Raji (cell line): ENCODE data around the gene AKR7A3.

ENCODE experiments used
- POLR2A ChIP-seq: IDR thresholded peaks from 2 replicates; pipeline ENCODE4 v1.6.1; 2011; ENCODE audit warnings: low read depth, low read length, control low read depth; ENCODE audit not compliant: insufficient read depth

Gene AKR7A3

DNA sequence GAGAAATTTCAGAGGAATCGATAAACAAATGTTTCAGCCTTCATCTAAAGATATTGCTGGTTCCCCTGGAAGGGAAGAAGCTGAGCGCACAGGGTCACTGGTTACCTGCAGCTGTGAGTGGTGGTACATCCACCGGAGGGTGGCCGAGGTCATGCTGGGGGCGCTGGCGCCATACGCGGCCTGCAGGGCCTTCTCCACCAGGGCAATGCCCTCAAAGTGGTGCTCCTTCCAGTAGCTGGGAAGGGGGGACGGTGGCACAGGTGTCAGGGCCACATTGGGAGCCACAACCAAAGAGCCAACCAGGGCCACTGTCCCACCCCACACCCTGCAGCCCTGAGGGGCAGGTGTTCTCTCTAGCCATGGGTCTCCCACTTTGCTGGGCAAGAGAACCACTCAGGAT is 4.7 kb downstream of the AKR7A3 start:
- TF ChIP-seq POLR2A = no peak

DNA sequence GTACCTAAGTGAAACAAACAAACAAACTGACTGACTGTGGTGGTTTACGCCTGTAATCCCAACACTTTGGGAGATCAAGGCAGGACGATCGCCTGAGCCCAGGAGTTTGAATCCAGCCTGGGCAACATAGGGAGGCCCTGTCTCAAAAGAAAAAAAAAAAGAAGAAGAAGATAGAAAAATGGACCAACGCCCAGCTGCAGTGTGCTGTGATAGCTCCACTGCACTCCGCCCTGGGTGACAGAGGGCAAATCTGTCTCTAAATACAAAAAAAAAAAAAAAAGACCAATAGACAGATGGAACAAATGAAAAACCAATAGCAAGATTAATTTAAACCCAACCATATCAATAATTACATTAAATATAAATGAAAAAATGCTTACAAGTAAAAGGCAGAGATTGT is 13.9 kb downstream of the AKR7A3 start:
- no peak for TF ChIP-seq POLR2A

DNA sequence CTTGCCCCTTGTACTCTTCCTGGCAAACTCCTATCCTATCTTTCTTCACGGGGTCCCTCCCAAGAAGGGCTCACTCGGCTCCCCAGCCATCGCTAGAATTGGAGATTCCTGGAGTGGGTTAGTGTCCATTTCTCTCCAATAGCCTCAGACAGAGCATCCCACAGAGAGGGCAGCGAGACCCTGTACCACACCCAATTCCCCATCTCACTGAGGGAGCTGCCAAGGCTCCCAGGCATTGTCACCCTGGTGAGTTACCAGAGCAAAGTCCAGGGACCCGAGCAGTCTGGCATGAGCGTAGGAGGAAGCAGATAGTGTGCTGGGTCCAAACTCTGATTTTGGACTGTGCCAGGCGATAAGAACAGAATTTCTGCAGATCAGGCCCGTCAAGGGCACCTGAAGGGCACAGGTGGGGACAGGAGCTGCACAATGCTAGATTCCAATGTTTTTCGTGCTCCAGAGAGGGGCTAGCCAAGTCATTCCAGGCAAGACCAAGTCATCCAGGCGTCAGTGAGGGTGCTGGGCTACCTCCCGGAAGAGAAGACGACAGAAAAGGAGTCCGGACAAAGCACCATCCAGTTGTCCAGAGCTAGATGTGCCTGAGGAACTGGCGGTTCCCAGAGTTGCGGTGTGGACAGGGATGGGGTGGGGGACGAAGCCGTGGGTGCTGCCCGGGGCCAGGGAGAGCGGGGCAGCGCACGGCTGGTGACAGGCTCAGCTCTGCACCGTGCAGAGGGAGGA is 15.3 kb downstream of the AKR7A3 start:
- no peak for TF ChIP-seq POLR2A

DNA sequence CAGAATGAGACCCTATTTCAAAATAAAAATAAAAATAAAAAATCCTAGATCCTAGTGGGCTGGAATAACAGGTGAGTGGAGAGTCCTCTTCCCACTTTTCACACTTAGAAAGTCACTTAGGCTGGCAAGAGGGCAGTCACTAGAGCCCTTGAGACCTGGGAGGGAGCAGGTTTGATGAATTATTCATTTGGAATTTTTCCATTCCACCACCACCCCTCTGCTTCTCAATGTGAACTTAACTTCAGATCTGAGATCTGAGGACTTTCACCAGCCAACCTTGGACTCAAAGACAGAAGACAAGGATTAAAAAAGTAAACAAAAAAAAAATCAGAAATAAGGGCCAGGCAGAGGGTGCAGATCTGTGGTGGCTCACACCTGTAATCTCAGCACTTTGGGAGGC is 16.5 kb downstream of the AKR7A3 start:
- TF ChIP-seq POLR2A = no peak

DNA sequence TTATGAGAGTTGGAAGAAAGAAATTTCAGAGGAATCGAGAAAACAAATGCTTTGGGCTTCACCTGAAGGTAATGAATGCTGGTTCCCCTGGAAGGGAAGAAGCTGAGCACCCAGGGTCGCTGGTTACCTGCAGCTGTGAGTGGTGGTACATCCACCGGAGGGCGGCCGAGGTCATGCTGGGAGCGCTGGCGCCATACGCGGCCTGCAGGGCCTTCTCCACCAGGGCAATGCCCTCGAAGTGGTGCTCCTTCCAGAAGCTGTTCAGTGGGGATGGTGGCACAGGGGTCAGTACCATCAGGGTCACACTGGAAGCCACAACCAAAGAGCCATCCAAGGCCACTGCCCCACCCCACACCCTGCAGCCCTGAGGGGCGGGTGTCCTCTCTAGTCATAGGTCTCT is 20.1 kb downstream of the AKR7A3 start:
- no peak for TF ChIP-seq POLR2A

DNA sequence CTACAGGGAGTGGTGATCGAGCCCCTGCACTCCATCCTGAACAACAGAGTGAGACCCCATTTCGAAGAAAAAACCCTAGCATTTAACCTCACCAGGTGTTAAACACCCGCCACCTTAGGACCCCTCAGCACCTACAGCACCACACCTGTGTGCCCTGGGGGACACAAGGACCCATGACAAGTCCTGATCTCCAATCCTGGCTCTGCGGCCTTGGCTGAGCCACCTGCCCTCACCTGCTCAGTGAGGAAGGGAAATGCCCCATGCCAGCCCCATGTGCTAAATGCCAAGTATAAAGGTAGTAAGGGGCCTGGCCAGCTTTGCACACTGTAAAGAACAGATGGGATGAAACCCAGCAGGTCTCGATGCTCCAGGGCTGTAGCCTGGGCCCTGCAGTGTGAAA is 25.8 kb downstream of the AKR7A3 start:
- TF ChIP-seq POLR2A = no peak

DNA sequence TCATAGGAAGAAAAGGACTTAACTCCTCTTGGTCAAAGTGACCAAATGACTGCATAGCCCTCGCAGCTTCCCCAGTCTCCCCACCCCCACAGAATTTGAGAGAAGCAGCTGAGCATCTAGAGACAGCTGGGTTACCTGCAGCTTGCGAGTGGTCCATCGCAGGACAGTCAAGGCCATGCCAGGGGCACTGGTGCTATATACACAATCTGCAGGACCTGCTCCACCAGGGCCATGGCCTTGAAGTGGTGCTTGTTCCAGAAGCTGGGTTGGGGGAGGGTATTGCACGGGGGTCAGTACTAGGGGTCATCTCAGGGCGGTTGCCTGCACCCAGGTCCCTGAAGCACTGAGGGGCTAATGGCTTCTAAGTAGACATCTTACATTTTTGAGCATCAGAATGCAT is 26.5 kb downstream of the AKR7A3 start:
- no peak for TF ChIP-seq POLR2A

DNA sequence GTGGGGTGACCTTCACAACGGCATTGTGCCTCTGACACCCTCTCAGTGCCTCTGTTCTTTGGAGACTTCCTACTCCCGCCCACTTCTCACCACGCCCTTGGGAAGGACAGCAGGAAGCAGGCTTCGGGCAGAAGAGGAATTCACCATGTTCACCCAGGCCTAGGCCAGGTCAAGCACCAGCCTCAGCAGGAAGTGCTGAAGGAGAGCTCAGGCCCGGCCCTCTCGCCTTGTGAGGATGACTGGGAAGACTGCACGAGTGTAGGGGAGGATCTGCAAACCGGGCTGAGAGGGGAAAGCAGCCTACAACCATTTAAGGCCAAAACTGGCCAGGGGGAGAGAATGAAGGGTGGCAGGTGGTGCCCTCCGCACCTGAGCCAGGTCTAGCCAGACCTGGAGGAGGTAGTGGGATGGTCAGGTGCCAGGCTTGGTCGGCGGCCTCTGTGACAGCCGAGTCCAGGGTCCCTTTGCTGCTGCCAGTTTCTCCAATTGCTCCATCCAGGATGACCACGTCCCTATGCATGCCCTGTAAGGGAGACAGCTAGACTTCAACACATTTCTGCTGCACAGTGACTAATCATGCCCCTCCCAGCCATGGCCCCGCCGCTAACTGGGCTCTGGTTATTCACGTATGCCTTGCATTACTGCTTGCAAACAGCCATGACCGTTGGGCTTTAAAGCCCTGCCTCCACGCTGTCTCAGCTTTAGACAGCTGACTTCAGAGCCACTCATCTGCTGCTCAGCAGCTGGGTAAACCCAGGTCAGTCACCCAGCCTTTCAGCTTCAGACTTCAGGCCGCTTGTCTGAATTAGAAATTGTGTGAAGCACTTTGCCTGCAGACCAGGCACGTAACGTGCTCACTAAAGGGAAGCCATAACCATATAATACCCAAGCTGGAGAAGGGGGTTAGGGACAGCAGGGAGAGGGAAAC is 28.1 kb downstream of the AKR7A3 start:
- TF ChIP-seq POLR2A = no peak

DNA sequence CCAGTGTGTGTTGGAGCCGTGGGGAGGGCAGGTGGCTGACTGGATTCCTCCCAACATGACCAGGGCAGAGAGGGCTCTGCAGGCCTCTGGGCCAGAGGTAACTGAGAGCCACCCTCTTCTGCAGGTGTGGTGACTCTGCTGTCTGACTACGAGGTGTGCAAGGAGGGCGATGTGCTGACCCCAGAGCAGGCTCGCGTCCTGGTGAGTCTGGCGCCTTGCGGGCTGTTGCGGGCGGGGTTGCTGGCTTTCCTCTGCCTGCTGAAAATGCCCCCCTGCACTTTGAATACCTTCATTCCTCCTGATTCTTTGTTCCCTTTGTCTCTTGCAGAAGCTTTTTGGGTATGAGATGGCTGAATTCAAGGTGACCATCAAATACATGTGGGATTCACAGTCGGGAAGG is 30.2 kb downstream of the AKR7A3 start:
- TF ChIP-seq POLR2A = no peak

DNA sequence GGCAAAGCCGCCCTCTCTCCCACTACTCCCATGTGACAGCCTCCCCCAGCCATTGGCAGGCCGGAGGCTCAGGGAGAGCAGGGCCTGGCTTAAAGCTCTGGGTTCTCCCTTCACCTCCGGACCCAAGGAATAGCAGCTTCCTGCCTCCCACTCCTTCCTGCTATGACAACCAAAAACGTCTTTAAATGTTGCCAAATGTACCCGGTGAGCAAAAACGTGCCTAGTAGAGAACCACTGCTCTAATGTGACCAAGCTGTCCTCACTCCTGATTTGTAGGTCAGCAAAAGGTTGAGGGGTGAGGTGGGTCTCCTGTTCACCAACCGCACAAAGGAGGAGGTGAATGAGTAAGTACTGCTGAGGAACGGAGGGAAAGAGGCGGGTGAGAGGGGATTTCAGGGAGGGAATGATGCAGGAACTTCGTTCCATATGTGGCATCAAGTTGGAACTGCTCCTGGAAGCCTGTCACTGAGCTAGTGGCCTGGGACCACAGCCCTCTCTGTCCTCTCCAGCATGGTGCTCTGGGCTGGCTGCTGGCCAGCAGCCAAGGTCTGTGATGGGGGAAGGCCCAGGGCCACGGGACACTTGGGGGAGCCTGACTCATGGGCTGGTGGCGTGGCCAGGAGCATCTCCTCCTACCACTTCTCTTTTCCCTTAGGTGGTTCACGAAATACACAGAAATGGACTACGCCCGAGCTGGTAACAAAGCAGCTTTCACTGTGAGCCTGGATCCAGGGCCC is 31.2 kb downstream of the AKR7A3 start:
- no peak for TF ChIP-seq POLR2A

DNA sequence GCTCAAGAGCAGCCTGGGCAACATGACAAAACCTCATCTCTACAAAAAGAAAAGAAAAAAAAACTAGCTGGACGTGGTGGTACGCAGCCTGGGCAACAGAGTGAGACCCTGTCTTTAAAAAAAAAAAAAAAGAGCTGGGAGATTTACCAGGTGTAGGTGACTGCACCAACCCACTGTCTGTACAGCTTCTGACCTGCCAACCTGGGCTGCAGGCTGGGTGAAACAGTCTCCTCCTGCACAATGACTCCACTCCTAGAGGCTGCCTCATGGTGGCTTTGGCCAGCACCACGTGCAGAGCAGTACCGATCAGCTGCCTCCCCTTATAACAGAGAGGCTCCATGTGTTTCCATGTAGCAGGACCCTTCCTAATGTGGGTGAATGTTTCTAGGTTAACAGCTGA is 33.3 kb downstream of the AKR7A3 start:
- no peak for TF ChIP-seq POLR2A

DNA sequence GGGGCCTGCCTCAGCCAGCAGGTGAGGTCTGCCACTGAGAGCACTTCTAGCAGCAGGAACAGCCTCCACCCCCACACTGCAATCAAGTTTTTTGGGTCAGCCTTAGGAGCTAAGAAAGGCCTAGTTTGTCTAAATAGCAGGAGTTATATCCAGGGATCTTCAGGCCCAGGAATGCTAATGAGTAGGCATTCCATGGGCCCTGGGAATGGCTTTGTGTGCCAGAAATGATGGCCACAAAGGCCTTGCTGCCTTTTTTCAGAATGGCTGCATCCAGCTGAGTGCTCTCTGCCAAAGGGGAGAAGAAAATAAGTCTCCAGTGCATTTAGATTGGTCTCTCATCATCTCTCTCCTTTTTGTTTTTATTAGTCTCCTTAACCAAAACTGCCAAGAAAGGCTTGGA is 34.2 kb downstream of the AKR7A3 start:
- no peak for TF ChIP-seq POLR2A

DNA sequence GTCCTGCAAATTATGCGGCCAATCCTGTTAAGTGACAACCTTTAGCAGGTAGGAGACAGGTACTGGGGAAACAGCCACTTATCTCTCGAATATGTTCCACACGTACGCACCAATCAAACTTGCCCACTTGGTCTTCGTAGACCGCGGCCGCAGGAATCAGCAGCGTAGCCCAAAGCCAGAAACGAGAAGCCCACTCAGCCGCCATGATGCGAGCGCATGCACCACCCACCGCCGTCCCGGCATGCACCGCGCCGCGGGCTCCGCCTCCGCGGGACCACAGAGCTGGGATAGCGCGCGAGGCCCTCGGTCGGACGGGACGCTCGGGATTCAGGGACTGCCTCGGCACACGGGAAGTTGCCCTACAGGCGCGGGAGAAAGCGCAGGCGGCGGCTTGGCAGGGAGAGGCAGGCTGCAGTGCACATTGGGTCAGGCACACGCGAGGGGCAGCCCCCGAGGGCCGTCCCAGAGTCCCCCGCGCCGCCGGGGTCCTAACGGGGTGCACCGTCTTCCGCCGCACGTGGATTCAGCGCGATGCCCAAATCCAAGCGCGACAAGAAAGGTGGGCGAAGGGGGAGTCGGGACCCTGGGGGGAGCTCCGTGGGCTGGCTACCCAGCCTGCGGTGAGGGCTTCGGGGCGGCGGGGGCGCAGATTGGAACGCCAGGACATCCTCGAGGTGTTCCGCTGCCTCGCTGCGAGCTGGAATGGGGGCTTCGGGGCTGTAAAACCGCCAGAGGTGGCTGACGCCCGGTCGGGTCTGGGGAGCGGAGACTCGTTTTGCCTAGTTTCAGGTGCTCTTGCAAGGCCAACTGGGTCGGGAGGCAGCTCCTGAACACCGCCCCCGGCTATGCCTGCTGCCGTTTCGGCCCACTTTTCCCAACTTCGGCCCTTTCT is 37.0 kb downstream of the AKR7A3 start, which contains the start of the genes EMC1 and MRTO4:
Gene EMC1 (minus strand): TSS at position 220 of the 892 bp plus-strand sequence. CDS start 15 bp downstream, at position 205.
Gene MRTO4 (plus strand): TSS at position 501 of the 892 bp plus-strand sequence. CDS start 31 bp downstream, at position 532.
- TF ChIP-seq POLR2A = peak; percentile 95

DNA sequence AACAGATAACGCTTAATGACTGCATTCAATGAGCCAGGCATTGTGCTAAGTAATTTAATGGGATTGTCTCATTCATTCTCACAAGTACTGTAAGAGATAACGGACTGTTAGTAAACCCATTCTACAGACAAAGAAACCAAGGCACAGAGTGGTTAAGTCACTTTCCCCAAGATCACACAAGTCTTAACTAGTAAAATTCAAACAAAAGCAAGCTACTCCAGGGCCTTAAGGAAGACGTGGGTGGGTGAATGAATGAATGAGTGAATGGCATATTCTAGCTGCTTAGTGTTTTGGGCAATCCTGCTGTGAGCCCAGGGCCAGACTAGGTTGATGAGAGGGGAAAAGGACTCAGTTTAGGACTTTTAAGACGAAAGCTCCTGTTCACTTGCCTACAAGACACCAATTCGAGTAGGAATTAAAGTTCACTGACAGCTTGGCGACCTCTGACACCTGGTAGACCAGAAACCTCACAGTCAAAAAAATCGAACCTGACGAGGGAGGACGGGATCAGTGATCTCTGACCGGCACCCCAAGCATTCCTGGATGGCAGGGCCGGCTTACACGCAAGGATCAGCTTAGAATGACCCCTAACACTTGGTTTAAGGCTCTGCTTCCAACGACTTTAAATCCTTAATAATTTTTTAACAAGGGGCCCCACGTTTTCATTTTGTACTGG is 37.8 kb downstream of the AKR7A3 start:
- no peak for TF ChIP-seq POLR2A
